ENCODE data around the gene NSF. TPM values are rescaled to one million over a fixed set of nuclear protein-coding genes. Genes with fewer than 3 reads are reported as not detected.
A peak's percentile ranks its signal among the peaks of the same experiment; 100 is the strongest.
"Not testable (repeated sequence)": the region's sequence is repeated elsewhere in the genome, so short reads cannot be mapped to it uniquely, and the experiment has no call there.

The NSF gene
- total RNA-seq, 4 donors from 2014 or later: 12.9 to 40.1 (median 26.3) TPM

DNA sequence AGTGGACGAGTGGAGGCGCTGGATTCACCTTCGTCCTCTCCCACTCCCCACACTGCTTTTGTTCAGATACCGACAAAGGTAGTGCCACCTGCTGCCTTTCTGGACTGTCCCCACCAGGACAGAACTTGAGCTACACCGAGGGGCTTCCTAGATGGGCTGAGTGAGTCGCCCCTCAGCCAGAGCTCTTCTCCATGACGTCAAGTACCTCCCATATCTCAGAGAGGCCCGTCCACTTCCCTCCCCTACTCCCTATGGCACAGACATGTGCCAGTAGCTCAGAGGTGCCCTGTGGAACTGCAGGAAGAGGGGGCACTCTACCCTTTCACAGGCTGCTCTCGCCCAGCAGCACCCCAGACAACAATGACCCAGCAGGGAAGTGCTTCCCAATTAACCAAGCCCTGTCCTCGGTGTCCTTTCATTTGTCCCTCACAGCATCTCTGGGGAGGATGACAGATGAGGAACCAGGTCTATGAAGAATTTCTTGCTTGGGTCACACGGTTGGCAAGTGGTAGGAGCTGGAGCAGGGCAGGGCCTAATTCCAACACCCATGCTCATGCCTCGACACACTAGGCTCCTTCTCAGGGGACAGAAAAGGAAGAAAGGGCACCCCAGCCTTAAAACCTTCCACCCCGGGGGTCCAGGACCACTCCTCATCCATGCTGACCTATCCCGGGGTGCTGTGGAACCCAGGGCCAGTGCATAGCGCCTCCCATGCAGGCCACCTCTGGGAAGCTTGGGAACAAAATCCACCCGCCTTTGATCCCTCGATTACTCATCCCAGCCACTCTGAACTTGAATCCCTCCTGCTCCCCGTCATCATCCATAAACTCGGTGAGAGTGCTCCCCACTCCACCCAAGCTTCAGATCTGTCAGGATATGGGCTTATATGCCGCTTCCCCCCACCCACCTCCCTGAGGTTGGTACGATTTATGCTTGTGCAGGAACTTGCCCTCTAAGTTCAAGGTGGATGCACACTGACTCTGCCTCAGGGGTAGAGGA is 176.3 kb downstream of the NSF start:
- H3K9me3 ChIP-seq: no peaks in the 10 kb centered on the region
- TF ChIP-seq, protein P1, sequence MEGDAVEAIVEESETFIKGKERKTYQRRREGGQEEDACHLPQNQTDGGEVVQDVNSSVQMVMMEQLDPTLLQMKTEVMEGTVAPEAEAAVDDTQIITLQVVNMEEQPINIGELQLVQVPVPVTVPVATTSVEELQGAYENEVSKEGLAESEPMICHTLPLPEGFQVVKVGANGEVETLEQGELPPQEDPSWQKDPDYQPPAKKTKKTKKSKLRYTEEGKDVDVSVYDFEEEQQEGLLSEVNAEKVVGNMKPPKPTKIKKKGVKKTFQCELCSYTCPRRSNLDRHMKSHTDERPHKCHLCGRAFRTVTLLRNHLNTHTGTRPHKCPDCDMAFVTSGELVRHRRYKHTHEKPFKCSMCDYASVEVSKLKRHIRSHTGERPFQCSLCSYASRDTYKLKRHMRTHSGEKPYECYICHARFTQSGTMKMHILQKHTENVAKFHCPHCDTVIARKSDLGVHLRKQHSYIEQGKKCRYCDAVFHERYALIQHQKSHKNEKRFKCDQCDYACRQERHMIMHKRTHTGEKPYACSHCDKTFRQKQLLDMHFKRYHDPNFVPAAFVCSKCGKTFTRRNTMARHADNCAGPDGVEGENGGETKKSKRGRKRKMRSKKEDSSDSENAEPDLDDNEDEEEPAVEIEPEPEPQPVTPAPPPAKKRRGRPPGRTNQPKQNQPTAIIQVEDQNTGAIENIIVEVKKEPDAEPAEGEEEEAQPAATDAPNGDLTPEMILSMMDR (IDR thresholded peaks at IDR 0.05): no peak
- no peak for TF ChIP-seq POLR2A (IDR thresholded peaks at IDR 0.05)
- H3K27ac ChIP-seq: no peak overlapping the region
- intact Hi-C loops (cut with DNase I; ENCODE audit: low total_unique reads): no loop called here
- H3K4me3 ChIP-seq: no peak overlapping the region
- no peak for DNase-seq
- no peaks in the 10 kb centered on the region for H3K27me3 ChIP-seq
- no peaks in the 10 kb centered on the region for H3K4me1 ChIP-seq
- no peaks in the 10 kb centered on the region for H3K36me3 ChIP-seq

DNA sequence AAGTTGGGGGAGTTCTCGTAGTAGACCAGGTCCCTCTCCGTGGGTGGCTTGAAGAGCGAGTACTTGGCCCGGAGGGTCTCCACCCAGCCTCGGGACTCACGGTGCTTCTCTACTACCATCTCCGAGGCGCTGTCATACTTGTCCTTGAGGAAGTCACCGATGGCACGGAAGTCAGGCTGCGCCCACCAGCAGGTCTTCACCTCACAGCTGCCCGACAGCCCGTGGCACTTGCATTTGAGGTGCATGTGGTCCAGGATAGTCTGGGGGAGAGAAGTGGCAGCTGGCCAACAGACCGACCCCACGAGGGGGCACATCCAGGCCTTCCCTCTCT is 178.0 kb downstream of the NSF start:
- Histone ChIP-seq H3K36me3 (no peaks in the 10 kb centered on the region), H3K9me3 (no peaks in the 10 kb centered on the region), H3K4me3 (no peak overlapping the region), H3K27me3 (peaks cover 0 to 7% of the 10 kb centered on the region in 2 donors), H3K4me1 (no peaks in the 10 kb centered on the region), H3K27ac (no peak overlapping the region)
- DNase-seq: no peak
- no peak for TF ChIP-seq POLR2A (IDR thresholded peaks at IDR 0.05)
- TF ChIP-seq, protein P1 (IDR thresholded peaks at IDR 0.05): no peak
- intact Hi-C loops (cut with DNase I; ENCODE audit: low total_unique reads): no loop called here

- DNase-seq; H3K4me1 ChIP-seq; intact Hi-C loops (cut with DNase I; ENCODE audit: low total_unique reads); H3K36me3 ChIP-seq; H3K27ac ChIP-seq; H3K4me3 ChIP-seq; H3K27me3 ChIP-seq; H3K9me3 ChIP-seq: not testable (repeated sequence)
Measured at GRCh38 chr17:46768896-46769295, 178.4 kb downstream of the NSF start.

DNA sequence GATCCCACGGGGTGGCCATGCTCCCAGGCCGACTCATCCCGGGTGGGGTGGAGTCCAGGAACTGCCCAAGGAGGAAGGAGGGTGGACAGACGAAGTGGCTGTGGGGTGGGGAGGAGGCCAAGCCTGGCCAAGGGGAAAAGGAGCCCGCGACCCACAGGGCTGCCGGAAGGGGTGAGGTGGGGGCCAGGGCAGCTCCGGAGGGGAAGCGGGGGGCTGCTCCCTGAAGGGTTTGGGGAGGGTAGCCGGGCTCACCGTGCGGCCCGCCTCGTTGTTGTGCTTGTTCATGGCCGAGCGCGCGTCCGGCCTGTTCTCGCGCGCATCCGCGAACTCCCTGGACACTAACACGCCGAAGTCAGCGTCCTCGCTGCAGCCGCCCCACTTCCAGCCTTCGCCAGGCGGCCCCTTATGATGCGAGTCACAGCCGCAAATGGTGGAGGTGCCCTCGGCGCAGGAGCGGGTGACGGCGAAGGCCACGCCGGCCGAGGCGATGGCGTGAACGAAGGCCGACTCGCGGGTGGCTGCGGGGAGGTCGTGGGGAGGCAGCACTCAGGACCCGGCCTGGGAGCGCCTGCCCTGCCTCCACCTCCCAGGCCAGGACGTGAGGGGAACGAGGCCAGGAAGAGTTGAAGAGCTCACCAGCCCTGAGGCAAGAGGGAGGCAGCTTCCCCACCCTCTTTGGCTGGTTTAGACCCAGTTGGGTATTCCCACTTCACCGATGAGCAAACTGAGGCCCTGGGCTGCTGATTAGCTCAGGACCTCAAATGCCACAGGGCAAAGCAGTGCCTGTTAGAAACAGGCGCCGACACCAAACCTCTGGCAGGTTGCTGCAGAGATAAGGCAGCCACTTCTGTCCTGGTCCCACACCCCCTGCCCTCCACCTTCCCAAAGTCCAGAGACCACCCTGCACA is 179.3 kb downstream of the NSF start:
- Histone ChIP-seq H3K4me1 (no peaks in the 10 kb centered on the region), H3K27ac (no peak overlapping the region), H3K4me3 (peak overlapping the region in 1 of 2 donors; percentile 6), H3K27me3 (peaks cover 0 to 7% of the 10 kb centered on the region in 2 donors), H3K36me3 (no peaks in the 10 kb centered on the region), H3K9me3 (no peaks in the 10 kb centered on the region)
- intact Hi-C loops (cut with DNase I; ENCODE audit: low total_unique reads): no loop called here
- no peak for DNase-seq
- TF ChIP-seq POLR2A (IDR thresholded peaks at IDR 0.05): no peak

DNA sequence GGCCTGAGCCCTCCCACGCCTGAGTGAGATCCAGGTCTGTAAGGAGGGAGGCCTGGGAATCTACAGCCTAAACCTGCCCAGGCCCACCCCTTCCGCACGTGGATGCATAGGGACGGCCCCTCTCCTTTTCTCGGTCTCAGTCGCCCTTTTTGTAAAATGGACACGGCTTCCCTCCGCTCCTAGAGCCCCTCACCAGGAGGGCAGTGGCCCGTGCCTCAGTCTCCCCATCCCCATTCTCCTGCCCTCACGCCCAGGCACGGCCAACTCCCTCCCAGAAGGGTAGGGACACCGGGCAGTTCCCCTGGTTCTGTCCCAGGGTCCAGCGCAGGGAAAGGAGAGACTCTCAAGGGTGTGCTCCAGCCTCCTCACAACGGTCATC is 180.0 kb downstream of the NSF start:
- Histone ChIP-seq H3K27me3 (peaks cover 0 to 7% of the 10 kb centered on the region in 2 donors), H3K27ac (no peak overlapping the region), H3K9me3 (no peaks in the 10 kb centered on the region), H3K4me1 (no peaks in the 10 kb centered on the region), H3K4me3 (no peak overlapping the region), H3K36me3 (no peaks in the 10 kb centered on the region)
- DNase-seq: no peak
- intact Hi-C loops (cut with DNase I; ENCODE audit: low total_unique reads): no loop called here
- TF ChIP-seq, protein P1 (IDR thresholded peaks at IDR 0.05): no peak
- no peak for TF ChIP-seq POLR2A (IDR thresholded peaks at IDR 0.05)

All from uterus (tissue), 4 donors.